ENCODE measurements around the gene CDH4.

DNA sequence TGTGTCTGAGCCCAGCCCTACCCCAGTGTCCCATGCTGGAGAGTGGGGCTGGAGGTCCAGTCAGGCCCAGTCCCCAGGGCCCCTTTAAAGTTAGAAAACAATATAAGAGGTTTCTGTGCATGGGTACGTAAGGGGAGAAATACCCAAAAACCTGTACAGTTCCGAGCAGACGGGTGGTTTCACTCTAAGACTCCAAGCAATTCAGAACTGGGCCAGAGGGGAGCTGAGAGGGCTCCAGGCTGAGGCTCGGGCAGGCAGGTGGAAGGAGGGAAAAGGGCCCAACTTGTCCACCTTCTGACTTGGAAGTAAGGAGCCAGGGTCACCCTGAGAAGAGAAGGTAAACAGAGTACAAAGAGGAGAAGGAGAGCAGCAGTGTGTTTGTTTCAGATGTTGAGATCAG is 296.0 kb downstream of the CDH4 start:
- TF ChIP-seq POLR2AphosphoS5 (IDR thresholded peaks at IDR 0.05) (no peak), POLR2A (IDR thresholded peaks at IDR 0.05) (no peak), EP300 (IDR thresholded peaks at IDR 0.05) (no peak)
- TF ChIP-seq, protein P1, sequence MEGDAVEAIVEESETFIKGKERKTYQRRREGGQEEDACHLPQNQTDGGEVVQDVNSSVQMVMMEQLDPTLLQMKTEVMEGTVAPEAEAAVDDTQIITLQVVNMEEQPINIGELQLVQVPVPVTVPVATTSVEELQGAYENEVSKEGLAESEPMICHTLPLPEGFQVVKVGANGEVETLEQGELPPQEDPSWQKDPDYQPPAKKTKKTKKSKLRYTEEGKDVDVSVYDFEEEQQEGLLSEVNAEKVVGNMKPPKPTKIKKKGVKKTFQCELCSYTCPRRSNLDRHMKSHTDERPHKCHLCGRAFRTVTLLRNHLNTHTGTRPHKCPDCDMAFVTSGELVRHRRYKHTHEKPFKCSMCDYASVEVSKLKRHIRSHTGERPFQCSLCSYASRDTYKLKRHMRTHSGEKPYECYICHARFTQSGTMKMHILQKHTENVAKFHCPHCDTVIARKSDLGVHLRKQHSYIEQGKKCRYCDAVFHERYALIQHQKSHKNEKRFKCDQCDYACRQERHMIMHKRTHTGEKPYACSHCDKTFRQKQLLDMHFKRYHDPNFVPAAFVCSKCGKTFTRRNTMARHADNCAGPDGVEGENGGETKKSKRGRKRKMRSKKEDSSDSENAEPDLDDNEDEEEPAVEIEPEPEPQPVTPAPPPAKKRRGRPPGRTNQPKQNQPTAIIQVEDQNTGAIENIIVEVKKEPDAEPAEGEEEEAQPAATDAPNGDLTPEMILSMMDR (IDR thresholded peaks at IDR 0.05) = no peak
